ENCODE measurements around the gene CARMIL1.

The CARMIL1 gene

DNA sequence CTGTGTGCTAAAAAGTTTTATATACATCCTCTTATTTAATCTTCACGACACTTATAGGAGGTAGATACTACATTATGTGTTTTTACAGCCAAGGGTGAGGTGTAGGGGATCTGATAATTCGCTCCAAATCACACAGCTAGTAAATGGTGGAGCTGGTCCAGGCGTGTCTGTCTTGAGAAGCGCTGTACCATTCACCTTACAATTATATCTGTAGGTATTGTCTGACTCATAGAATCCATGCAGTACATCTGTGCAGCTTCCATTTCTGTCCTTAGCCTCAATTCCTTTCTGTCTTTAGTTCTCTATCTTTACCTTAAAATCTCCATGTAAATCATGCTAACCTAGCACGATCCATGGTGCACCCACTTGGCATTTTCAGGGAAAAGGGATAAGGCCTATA, 120.7 kb downstream of the CARMIL1 start:
- TF ChIP-seq, protein P1, sequence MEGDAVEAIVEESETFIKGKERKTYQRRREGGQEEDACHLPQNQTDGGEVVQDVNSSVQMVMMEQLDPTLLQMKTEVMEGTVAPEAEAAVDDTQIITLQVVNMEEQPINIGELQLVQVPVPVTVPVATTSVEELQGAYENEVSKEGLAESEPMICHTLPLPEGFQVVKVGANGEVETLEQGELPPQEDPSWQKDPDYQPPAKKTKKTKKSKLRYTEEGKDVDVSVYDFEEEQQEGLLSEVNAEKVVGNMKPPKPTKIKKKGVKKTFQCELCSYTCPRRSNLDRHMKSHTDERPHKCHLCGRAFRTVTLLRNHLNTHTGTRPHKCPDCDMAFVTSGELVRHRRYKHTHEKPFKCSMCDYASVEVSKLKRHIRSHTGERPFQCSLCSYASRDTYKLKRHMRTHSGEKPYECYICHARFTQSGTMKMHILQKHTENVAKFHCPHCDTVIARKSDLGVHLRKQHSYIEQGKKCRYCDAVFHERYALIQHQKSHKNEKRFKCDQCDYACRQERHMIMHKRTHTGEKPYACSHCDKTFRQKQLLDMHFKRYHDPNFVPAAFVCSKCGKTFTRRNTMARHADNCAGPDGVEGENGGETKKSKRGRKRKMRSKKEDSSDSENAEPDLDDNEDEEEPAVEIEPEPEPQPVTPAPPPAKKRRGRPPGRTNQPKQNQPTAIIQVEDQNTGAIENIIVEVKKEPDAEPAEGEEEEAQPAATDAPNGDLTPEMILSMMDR (IDR thresholded peaks at IDR 0.05; ENCODE audit: borderline replicate concordance, control extremely low read depth, extremely low read depth, insufficient read depth, missing control alignments), result no peak
- in situ Hi-C loops (cut with MboI; ENCODE audit: low sequenced_read_pairs, unreplicated experiment), result no loop called here
- no peak for DNase-seq (ENCODE audit: low spot score)

DNA sequence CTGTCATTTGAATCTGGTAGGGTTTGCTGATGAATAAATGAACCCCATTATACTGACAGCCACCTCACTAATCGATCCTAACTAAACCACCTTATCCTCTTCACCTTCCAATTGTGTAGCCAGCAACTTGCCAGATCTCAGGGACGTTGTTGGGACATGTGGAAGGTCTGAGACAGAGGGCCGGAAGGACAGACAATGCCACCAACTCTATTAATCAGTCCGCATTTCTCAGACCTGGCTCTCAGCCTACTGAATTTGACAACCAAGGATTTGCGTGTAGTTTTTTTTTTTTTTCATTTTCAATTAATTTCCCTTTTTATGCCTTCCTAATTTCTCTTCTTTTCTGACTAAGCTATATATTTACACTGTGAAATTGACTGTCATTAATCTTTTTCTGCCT, 122.5 kb downstream of the CARMIL1 start:
- TF ChIP-seq, protein P1 (IDR thresholded peaks at IDR 0.05; ENCODE audit: borderline replicate concordance, control extremely low read depth, extremely low read depth, insufficient read depth, missing control alignments), result no peak
- no peak for DNase-seq (ENCODE audit: low spot score)
- in situ Hi-C loops (cut with MboI; ENCODE audit: low sequenced_read_pairs, unreplicated experiment), result no loop called here

DNA sequence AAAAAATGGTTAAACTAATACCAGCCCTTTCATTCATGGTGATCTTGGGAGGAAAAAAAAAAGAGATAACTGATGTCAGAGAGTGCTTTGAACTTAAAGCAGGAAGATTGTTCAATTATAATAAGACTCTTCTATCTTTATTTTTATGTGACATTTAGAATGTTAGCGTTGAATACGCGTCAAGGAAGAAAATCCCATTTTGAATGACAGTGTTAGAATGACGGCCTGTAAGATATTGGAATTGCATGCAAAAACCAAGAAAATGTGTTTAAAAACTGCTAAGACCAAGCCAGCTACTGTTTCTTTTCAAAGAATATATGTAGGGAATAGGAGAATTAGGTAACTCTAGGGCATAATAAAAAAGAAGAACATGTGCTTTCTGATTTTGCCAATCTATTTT, 123.0 kb downstream of the CARMIL1 start:
- DNase-seq (ENCODE audit: low spot score), result no peak
- TF ChIP-seq, protein P1 (IDR thresholded peaks at IDR 0.05; ENCODE audit: borderline replicate concordance, control extremely low read depth, extremely low read depth, insufficient read depth, missing control alignments), result no peak
- in situ Hi-C loops (cut with MboI; ENCODE audit: low sequenced_read_pairs, unreplicated experiment), result no loop called here

DNA sequence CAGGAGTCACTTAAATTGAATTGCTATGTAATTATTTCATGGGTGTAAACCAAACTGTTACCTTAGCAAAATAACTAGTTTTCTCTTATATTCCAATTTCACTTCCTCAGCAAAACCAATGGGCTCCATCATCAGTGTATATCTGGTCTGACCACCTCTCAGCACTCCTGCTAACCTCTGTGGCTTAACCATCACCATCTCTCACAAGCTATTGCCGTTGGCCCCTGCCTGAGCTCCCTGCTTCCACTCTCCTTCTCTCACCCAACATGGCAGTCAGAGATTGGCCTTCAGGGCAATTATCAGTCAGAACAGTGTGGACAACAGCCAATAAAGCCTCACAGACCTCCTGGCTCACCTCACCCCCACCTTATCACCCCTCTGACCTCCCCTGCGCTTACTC, 124.0 kb downstream of the CARMIL1 start:
- in situ Hi-C loops (cut with MboI; ENCODE audit: low sequenced_read_pairs, unreplicated experiment), result no loop called here
- TF ChIP-seq, protein P1 (IDR thresholded peaks at IDR 0.05; ENCODE audit: borderline replicate concordance, control extremely low read depth, extremely low read depth, insufficient read depth, missing control alignments), result no peak
- DNase-seq (ENCODE audit: low spot score), result no peak

DNA sequence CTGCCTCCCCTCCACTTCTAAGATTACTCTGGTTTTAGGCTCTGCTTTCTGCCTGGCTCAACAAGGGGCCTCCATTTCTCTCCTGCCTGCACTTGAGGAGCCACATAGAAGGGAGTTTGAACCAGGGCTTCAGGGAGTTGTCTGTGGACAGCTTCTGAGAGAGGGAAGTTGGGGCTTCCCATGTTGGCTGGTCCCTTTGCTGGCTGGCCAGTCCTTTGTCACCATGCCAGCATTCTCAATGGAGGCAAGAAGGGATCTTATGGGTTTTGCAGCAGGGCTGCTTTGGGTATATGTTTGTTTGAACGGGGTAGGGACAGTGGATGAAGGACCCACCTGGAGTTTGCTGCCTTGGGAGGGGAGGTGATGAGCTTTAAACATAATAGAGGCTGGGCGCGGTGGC, 124.9 kb downstream of the CARMIL1 start:
- in situ Hi-C loops (cut with MboI; ENCODE audit: low sequenced_read_pairs, unreplicated experiment), result no loop called here
- no peak for DNase-seq (ENCODE audit: low spot score)
- TF ChIP-seq, protein P1 (IDR thresholded peaks at IDR 0.05; ENCODE audit: borderline replicate concordance, control extremely low read depth, extremely low read depth, insufficient read depth, missing control alignments), result no peak

GRCh38 chr6:25404693-25405169, 125.6 kb downstream of the CARMIL1 start:
- TF ChIP-seq, protein P1 (IDR thresholded peaks at IDR 0.05; ENCODE audit: borderline replicate concordance, control extremely low read depth, extremely low read depth, insufficient read depth, missing control alignments), result no peak
- in situ Hi-C loops (cut with MboI; ENCODE audit: low sequenced_read_pairs, unreplicated experiment), result no loop called here
- peak; percentile 41 for DNase-seq (ENCODE audit: low spot score)

- in situ Hi-C loops (cut with MboI; ENCODE audit: low sequenced_read_pairs, unreplicated experiment), result no loop called here
- DNase-seq (ENCODE audit: low spot score), result no peak
- TF ChIP-seq, protein P1 (IDR thresholded peaks at IDR 0.05; ENCODE audit: borderline replicate concordance, control extremely low read depth, extremely low read depth, insufficient read depth, missing control alignments), result no peak
Measured at GRCh38 chr6:25405442-25405841, 126.3 kb downstream of the CARMIL1 start.

Data from GM13976 (cell line).